HG02870 (cell line): ENCODE measurements around the gene VCAM1.
"Not testable (repeated sequence)": the region's sequence is repeated elsewhere in the genome, so short reads cannot be mapped to it uniquely, and the experiment has no call there.

Experiments used
- ATAC-seq: cut with Tn5 transposase; IDR thresholded peaks from one replicate; pipeline ENCODE4 v1.9.1; 2021; ENCODE audit warnings: mild to moderate bottlenecking, moderate library complexity; ENCODE audit not compliant: unreplicated experiment

Gene VCAM1, protein sequence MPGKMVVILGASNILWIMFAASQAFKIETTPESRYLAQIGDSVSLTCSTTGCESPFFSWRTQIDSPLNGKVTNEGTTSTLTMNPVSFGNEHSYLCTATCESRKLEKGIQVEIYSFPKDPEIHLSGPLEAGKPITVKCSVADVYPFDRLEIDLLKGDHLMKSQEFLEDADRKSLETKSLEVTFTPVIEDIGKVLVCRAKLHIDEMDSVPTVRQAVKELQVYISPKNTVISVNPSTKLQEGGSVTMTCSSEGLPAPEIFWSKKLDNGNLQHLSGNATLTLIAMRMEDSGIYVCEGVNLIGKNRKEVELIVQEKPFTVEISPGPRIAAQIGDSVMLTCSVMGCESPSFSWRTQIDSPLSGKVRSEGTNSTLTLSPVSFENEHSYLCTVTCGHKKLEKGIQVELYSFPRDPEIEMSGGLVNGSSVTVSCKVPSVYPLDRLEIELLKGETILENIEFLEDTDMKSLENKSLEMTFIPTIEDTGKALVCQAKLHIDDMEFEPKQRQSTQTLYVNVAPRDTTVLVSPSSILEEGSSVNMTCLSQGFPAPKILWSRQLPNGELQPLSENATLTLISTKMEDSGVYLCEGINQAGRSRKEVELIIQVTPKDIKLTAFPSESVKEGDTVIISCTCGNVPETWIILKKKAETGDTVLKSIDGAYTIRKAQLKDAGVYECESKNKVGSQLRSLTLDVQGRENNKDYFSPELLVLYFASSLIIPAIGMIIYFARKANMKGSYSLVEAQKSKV

DNA sequence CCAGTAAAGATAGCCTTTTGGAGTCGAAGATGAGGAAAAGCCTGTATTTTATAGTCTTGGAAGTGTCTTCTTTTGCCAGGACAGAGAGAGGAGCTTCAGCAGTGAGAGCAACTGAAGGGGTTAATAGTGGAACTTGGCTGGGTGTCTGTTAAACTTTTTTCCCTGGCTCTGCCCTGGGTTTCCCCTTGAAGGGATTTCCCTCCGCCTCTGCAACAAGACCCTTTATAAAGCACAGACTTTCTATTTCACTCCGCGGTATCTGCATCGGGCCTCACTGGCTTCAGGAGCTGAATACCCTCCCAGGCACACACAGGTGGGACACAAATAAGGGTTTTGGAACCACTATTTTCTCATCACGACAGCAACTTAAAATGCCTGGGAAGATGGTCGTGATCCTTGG lies at the start of gene VCAM1:
Gene VCAM1 (plus strand): TSS at position 253 of the 400 bp plus-strand sequence. CDS start 119 bp downstream, at position 372.
- ATAC-seq: peak; percentile 55

GRCh38 chr1:100670083-100670482 lies 49.5 kb upstream of the VCAM1 start:
- ATAC-seq: no peak

DNA sequence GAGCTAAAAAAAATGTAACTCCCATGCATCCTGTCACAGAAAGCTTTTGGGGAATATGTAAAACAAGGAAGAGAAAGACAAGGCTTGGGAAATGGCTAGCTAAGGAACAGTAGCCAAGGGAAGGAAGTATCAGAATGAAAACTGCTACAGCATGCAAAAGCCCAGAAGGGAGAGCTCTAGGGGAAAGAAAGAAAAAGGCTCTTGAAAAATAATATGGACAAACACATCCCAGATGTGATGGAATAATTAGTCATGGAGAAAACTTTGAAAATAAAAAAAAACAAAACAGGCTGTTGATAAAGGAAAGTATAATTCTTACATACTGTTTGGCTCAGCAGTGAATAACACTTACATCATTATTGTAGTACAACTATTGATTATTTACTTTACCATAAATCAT lies 47.9 kb upstream of the VCAM1 start:
- ATAC-seq: no peak

GRCh38 chr1:100683448-100684349 lies 35.8 kb upstream of the VCAM1 start:
- no peak for ATAC-seq

GRCh38 chr1:100699744-100700143 lies 19.8 kb upstream of the VCAM1 start:
- ATAC-seq: no peak

- ATAC-seq: no peak
Observed at GRCh38 chr1:100700586-100700985, 19.0 kb upstream of the VCAM1 start.

DNA sequence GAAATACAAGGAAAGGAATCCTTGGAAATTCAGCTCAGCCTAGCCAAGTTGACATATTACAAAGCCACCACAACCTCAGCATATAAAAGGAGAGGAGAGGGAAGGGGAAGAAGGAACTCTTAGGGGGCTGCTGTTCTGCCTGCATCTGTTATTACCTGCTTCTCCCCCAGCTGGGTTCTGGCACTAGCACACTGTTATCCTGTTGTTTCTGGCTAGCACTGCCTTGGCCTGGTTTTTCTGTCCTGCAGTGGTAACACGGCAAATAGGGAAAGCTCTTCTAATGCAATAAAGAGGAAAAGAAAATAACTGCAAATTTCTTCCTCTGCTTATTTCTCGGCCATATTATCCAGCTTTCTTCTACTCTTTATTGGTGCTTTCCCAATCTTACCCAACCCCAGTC lies 16.5 kb upstream of the VCAM1 start:
- ATAC-seq: no peak

DNA sequence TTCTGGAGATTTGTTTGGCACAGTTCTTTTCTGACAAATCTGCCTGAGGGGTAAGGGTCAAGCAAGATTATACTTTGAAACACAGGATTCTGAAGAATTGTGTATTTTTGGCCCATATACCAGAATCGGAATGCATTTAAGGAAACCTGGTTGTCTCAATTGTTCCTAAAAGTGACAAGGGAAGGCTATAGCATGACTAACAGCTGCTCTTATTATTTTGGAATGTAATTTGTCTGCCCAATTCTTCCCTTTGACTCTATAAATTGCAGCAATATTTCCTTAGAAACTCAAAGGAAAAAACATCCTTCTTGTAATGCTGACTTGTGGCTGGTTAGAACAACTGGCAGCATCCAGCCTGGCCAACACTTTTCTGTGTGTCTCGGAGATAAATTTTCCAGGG lies 15.8 kb upstream of the VCAM1 start:
- ATAC-seq: no peak

- ATAC-seq: no peak
Observed at GRCh38 chr1:100704473-100704872, 15.1 kb upstream of the VCAM1 start.

DNA sequence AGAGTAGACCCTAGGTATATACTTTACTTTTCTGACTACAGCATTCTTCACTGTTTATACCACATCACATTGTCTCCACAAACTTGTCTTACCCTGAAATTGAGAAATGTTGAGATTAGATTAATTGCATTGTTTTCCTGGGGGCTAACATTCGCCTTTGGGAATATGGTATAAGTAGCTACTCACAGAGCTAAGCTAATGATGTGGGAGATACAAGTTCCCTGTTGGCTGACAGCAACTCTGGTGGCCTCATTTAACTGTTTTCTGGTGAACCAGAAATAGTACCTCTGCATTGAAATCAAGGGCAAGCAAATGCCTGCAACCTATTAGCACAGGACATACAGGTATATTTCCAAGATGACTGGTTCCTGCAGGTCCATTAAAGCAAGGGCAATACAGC lies 13.2 kb upstream of the VCAM1 start:
- ATAC-seq: no peak

GRCh38 chr1:100706856-100707255 lies 12.7 kb upstream of the VCAM1 start:
- no peak for ATAC-seq

GRCh38 chr1:100708476-100709062 lies 11.0 kb upstream of the VCAM1 start:
- ATAC-seq: no peak

DNA sequence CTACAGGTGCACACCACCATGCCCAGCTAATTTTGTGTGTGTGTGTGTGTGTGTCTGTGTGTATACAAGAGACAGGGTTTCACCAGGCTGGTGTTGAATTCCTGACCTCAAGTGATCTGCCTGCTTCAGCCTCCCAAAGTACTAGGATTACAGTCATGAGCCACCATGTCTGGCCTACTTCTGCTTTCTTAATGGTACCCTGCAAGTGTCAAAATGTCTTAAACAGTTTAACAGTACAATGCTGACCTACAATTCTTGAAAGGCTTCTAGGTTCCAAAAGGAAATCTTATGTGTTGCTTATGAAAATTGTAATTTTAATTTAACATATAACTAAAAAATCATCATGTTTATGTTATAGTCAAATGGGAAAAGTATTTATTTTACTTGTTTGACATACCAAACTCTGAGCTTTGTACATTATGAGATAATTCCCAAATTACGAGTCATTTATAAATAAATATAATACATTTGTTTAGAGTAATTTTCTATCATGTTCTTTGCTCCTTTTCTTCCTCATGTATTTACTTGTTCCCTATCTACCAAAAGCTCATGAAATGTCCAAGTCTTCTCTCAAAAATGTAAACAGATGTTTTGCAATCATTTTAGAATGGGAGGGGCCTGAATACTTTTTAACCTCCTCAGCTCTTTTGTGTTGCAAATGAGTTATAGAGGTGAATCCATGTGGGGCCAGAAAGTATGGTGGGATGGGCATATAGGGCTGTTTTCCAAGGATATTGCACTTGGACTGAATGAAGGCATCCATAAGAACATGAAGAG lies 8.4 kb upstream of the VCAM1 start:
- ATAC-seq: no peak

DNA sequence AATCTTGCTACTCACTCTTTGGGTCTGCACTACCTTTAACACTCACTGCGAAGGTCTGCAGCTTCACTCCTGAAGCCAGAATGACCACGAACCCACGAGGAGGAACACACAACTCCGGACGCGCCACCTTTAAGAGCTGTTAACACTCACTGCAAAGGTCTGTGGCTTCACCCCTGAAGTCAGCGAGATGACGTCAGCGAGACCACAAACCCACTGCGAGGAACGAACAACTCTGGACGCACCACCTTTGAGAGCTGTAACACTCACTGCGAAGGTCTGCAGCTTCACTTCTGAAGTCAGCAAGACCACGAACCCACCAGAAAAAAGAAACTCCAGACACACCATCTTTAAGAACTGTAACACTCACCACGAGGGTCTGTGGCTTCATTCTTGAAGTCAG lies 6.5 kb upstream of the VCAM1 start:
- not testable (repeated sequence) for ATAC-seq

- no peak for ATAC-seq
Observed at GRCh38 chr1:100713626-100714025, 5.9 kb upstream of the VCAM1 start.

- ATAC-seq: no peak
Observed at GRCh38 chr1:100714599-100714998, 4.9 kb upstream of the VCAM1 start.

DNA sequence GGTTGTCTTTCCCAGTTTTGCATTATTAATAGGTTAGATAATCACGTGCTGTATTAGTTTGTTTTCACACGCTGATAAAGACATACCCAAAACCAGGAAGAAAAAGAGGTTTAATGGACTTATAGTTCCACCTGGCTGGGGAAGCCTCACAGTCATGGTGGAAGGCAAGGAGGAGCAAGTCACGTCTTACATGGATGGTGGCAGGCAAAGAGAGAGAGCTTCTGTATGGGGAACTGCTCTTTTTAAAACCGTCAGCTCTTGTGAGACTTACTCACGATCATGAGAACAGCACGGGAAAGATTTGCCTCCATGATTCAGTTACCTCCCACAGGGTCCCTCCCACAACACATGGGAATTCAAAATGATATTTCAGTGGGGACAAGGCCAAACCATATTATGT lies 2.3 kb upstream of the VCAM1 start:
- no peak for ATAC-seq

DNA sequence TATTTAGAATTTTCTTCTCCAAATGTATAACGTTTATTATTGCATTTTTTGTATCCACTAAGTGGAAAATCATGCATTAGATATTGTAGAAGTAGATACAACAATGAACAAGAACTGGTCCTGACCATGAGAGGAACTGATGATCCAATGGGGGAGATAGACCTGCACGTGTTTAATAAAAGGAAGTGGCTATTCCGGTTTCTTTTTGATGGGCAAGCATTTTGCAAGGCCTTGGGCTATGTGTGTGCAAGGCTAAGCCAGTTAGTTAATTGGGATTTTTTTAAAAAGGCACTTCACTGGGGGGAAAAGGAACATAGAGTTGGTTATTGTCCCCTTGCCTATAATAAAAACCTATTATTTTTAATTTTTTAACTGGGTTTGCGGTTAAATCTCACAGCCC lies 961 bp upstream of the VCAM1 start:
- ATAC-seq: no peak

GRCh38 chr1:100720101-100720500 lies 559 bp downstream of the VCAM1 start:
- no peak for ATAC-seq

GRCh38 chr1:100720751-100721150 lies 1.2 kb downstream of the VCAM1 start:
- no peak for ATAC-seq
